Activated CD4-positive, CD25-positive, alpha-beta regulatory T cell treated with anti-CD3 and anti-CD28 coated beads, Interleukin-2, amount 50 U/mL, for 24 hours (primary cell): ENCODE data around the gene SULT1A1.
A peak's percentile ranks its signal among the peaks of the same experiment; 100 is the strongest.
"Not testable (repeated sequence)": the region's sequence is repeated elsewhere in the genome, so short reads cannot be mapped to it uniquely, and the experiment has no call there.

Source experiments
- ATAC-seq, 2 donors: fragments of 150-1000 bp; cut with Tn5 transposase; one replicate each; pipeline ENCODE4 v1.10.0; 2021; ENCODE audit warnings: mild to moderate bottlenecking in 1 of 2, moderate library complexity in 1 of 2

Gene SULT1A1

DNA sequence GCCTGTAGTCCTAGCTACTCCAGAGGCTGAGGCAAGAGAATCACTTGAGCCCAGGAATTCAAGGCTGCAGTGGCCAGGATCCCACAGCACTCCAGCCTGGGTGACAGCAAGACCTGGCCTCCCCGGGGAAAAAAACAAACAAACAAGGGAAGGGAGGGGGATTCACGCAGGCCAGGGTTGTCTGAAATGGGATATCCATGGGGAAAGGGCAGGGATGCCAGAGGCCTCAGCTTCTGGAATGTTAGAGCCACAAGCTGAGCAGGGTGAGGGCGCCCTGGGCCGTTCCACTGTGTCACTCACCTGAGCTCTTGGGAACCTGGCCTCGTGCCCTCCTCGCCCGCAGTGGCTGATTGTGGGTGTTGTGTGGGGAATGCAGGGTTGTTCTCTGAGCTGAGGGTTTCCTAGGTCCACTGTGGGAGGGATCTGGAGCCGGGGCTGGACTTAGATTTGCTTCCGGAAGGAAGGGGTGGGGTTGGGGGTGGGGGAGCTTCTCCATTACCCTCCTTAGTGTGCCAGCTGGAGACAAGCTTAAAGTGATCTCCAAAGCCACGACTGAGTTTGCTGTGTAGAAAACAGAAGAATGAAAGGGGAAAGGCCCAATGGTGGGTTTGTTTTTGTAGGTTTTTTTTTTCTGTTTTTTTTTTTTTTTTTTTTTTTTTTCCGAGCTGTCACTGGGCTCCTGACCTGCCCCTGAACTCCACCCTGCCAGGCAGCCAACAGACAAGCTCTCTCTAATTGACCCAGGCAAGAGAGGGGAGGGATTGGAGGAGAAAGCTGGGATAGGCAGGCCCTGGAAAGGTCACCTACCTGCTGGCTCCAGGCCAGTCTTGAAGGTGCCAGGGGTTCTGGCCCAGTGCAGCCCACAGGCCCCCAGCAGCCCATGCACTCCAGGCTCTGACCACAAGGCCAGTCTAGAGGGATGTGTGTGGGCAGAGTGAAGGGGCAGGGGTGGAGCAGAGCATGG lies at the start of gene SULT1A1:
TSS of gene SULT1A1 (minus strand) at position 414 of the 964 bp plus-strand sequence. CDS start 1,189 bp downstream, outside the sequence.
- no peak for ATAC-seq

DNA sequence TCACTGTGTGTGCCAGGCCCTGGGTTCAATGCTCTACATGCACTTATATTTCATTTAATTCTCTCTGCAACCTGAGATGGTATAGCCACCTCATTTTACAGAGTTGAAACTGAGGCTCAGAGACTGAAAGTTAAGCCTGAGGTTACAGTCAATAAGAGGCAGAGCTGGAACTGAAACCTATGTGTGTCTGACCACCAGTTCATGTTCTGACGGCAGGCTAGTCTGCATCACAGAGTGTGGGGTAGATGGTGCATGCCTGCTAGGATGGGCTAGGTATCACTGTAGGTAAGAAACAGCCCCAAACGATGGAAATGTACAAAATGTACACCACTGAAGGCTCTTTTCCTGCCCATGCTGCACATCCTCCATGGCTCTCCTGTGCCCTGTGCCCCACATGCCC lies 30.1 kb upstream of the SULT1A1 start:
- not testable (repeated sequence) for ATAC-seq

DNA sequence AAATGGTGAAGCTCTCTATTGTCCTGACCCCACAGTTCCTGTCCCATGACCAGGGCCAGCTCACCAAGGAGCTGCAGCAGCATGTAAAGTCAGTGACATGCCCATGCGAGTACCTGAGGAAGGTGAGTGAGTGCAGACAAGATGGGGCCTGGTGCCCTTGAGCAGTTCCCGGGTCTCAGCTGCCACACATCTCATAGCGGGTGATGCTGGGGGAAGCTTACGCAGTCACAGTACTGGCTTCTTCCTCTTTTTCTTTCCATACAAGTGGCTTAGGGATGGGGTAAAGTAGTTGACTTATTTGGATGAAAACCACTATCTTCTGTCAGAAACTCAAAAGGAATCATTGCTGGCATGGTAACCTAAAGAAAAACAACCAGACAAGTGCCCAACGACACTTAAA lies 28.5 kb upstream of the SULT1A1 start:
- not testable (repeated sequence) for ATAC-seq

DNA sequence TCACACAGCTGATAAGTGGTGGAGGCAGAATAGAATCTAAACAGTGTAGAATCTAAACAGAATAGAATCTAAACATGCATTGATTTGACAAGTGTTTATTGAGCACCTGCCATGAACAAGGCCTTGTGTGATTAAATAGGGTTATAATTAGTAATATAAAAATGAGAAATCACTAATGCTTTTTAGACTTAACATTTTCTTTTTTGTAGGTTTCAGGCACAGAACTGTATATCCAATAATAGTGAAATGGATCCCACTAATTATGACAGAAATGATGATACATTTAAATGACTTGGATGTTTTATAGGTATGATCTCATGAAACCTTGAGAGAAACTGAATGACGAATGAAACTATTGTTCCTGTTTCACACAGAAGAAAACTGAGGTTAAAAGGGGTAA lies 27.9 kb upstream of the SULT1A1 start, which contains the start of gene NPIPB8:
TSS of gene NPIPB8 (plus strand) at position 301 of the 400 bp plus-strand sequence. CDS start 296 bp downstream, outside the sequence.
- ATAC-seq: not testable (repeated sequence)

DNA sequence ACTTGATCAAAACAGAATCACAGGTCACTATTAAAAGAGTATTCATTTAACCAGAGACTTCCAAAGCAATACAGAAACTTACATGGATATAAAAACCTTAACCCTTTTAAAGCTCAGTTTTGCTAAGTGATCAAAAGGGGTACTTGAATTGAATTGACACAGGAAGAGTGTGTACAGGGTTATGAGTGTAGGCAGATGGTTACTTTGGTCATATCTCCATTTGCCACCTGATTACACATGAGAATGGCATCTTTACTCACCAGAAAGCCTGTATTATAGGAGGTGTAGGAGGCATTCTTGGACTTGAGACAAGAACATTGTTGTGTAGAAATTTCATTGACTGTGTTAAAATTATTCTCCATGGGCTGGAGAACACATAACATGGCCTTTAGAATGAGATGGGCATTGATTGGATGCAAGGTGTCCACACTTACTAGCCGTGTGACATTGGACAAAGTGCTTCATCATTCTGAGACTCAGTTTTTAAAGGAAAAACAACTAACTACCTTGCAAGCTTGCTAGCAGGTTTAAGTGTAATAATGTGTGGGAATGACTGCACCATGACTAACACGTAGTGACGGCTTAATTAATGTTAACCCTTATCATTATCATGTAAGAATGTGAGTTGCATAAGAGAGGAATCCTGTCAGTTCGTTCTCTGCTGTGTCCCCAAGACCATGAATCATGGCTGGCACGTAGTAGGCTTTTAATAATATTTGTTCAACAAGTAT lies 26.4 kb upstream of the SULT1A1 start:
- ATAC-seq: not testable (repeated sequence)

DNA sequence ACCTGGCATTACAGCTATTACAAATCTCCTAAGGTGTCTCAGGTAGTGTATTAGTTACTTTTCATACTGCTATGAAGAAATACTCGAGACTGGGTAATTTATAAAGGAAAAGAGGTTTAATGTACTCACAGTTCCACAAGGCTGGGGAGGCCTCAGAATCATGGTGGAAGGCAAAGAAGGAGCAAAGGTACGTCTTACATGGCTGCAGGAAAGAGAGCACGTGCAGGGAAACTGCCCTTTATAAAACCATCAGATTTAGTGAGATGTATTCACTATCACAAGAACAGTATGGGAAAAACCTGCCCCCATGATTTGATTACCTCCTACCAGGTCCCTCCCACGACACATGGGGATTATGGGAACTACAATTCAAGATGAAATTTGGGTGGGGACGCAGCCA lies 21.1 kb upstream of the SULT1A1 start:
- ATAC-seq: not testable (repeated sequence)

DNA sequence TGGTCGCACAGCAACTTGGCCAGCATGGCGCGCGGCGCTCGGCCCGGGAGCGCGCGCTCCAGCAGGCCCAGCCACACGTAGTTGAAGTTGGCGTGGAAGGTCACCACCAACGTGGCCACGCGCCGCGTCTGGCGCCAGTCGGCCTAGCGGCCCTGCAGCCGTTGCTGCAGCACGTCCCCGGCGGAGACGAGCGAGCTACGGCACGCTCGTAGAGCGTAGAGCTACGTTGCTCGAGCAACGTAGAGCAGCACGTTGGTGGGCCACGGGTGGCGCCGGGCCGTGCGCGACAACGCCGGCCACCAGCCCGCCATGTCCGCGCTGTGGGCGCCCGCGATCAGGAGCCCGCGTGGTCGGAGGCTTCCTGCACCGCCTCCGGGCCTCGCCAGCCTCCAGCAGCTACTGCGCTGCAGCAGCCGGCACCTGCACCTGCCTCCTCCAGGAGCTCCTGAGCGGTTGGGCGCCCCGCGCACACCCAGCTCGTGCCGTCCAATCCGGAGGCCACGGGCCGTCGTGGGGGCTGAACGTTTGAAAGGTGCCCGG lies 13.4 kb upstream of the SULT1A1 start:
- peak; percentile 97 to 98 for ATAC-seq

DNA sequence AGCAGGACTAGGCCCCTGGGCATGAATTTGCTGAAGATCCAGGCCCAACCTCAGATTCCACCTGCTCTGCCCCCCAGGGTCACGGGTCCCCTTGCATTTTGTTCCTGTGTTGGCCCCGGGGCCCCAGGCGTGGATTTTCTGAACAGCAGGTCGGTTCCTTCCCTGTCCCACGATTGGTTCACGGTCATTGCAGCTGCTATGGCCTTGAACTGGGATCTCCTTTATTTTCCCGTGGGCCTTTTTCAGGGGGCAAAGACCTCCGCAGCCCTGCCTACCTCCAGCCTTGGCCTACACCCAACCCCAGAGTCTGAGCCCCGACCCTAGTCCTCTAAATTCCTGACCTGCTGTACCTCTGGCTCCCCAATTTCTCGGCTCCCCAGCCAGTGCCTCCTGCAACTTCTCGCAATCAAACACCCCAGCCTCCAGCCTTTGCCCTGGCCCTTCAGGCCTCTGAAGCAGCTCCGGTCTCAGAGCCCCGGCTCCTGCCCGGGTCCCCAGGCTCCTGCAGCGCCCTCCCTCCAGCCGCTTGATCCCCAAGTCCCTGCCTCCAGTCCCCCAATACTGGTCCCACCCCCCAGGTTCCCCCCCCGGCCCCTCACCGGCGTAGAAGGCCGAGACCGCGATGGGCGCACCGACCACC lies 12.8 kb upstream of the SULT1A1 start:
- peak in 1 of 2 donors; percentile 11 for ATAC-seq

DNA sequence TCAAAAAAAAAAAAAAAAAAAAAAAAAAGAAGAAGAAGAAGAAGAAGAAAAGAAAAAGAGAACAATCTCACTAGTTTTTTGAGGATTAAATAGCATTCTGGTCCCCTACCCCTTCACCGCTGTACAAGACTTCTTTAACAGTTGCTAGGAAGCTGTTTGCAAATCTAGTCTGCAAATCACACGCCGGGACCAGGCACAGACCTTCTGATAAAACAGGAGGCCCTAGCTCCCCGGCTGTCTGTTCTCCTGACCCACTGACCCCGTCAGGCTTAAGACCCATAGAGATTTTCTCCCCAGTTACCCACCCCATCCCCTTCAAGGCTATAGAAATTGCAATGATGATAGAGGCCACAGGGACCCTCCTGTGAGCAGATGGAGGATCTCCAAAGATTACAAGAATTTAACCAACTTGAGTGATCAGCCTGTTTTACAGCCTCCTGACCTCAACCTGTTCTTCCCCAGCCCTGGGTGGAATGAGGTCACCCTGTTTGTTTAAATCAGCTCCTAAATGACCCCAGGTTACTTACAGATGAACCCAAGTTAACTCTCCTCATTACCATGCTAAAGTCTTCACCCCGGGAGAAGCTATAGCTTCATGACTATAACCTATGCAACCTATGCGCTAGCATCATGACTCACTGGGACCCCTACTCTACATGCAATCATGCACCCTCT lies 11.8 kb upstream of the SULT1A1 start:
- no peak for ATAC-seq

DNA sequence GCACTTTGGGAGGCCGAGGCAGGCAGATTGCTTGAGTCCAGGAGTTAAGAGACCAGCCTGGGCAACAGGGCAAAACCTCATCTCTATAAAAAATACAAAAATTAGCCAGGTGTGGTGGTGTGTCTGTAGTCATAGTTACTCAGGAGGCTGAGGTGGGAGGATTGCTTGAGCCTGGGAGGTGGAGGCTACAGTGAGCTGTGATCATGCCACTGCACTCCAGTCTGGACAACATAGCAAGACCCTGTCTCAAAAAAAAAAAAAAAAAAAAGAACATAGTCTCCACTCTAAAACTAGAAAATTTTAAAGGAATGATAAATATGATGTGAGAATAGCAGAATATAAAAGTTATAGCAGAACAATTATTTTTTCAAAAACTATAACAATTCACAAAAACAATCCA lies 10.5 kb upstream of the SULT1A1 start:
- ATAC-seq: not testable (repeated sequence)

DNA sequence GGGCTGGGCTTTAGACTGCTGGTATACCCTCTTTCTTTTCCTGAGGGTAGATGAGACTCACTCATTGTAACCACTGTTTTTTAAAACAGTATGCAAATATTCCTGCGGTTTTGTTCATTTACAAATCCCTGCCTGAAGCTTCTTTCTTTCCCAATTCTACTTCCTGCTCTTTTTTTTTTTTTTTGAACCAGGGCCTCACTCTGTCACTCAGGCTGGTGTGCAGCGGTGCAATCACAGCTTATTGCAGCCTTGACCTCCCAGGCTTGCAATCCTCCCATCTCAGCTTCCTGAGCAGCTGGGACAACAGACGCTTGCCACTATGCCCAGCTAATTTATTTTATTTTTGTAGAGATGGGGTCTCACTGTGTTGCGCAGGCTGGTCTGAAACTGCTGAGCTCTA lies 8.0 kb upstream of the SULT1A1 start:
- no peak for ATAC-seq

DNA sequence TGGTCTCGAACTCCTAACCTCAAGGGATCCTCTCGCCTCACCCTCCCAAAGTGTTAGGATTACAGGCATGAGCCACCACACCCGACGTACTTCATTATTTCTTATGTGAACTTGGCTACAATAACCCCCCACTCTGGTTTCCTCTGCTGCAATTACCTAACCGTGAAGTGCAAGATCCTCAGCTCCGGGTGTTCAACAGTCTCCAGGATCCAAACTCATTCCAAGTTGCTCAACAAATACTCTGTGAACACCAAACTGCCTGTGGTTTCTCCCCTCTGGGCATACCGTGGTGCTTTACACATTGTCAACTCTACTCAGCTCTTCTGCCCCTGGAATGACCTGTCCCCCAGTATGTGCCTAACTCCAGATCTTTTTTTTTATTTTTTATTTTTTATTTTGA lies 6.8 kb upstream of the SULT1A1 start:
- ATAC-seq: no peak

DNA sequence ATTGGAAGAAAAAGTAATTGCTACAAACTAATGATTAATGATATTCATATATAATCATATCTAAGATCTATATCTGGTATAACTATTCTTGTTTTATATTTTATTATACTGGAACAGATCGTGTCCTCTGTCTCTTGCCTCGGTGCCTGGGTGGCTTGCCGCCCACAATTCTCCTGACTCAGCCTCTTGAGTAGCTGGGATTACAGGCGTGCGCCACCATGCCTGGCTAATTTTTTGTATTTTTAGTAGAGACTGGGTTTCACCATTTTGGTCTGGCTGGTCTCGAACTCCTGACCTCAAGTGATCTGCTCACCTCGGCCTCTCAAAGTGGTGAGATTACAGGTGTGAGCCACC lies 6.4 kb upstream of the SULT1A1 start:
- not testable (repeated sequence) for ATAC-seq

DNA sequence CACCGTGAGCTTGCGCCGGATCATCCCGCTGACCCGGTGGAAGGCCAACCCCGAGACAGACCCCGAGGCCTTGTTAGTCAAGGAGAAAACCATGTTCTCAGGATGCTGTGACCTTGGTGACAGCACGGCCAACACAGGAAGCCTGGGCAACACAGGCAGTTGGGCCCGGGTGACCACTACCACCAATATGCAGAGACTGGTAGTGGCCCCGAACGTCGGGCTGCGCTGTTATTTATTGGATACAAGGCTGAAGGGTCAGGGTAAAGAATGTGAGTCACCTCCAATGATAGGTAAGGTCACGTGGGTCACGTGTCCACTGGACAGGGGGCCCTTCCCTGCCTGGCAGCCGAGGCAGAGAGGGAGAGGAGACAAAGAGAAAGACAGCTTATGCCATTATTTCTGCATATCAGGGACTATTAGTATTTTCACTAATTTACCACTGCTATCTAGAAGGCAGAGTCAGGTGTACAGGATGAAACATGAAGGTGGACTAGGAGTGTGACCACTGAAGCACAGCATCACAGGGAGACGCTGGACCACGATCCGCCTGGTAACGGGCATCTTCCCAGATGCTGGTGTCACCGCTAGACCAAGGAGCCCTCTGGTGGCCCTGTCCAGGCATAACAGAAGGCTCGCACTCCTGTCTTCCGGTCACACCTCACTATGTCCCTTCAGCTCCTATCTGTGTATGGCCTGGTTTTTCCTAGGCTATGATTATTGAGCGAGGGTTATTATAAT lies 5.8 kb upstream of the SULT1A1 start:
- not testable (repeated sequence) for ATAC-seq

DNA sequence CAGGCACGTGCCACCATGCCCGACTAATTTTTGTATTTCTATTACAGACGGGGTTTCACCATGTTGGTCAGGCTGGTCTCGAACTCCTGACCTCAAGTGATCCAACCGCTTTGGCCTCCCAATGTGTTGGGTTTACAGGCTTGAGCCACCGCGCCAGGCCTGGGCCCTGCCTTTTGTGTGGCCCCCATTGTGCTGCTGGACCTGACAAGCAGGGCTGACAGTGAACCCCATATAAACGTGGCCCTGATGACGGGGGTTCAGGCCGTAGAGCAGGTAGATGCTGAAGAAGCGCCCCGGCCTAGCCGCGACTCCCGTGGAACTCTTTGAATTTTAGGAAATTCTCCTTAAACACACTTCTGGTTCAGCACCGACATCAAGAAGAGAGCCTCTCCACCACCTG lies 4.7 kb upstream of the SULT1A1 start:
- not testable (repeated sequence) for ATAC-seq

DNA sequence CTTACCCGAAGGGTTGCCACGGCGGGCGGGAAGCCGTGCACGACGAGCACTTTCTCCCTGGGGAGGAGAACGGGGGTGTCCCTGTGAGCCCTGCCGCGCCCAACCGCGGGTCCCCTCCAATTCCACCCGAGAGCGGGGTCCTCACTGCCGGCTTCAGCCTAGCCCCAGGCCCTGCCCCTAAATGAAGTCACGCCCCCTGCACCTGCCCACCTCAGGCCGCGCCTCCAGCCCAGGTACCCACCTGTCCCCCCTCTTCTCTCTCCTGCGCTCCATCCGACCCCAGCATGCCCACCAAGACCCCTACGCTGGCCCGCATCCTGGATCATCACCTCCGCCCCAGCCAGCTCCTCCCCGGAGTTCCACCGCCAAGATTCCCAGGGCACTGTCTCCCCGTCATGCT lies 4.1 kb upstream of the SULT1A1 start:
- ATAC-seq: not testable (repeated sequence)

DNA sequence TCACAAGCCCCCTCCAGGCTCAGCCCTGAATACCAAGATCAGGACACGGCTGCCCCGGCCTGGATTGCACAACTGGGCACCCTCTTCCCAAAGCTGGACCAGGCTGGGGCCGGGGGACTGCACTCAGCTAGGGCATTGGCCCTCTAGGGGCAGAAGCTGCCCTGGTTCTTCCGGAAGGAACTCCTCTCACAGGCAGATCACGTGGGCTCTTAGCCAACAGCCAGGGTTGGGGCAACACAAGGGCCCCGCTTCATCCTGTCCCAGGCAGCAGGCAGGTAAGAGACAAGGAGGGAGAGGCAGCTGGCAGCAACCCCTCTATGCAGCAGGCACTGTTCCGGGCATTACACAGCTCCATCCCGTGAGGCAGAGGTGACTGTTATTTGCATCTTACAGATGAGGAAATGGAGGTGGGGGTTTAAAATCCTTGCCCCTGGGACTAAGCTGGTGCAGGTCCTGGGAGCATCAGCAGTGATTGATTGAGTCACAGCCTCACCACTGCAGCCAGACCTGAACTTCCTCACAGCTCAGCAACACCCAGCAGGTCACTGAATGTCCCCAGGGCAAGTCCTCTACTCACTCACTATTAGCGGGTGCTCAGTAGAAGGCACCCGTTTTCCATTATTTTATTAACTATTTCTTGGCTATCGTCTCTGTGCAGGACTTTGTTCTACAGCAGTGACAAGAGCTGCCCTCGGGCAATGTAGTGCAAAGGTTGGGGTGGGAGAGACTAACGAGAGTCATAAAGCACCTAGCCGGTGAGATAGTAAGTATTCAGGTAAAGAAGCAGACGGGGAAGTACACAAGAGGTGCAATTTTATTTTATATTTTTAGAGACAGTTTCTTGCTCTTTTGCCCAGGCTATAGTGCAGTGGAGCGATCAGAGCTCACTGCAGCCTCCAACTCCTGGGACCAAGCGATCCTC lies 2.8 kb upstream of the SULT1A1 start:
- peak; percentile 87 to 92 for ATAC-seq

DNA sequence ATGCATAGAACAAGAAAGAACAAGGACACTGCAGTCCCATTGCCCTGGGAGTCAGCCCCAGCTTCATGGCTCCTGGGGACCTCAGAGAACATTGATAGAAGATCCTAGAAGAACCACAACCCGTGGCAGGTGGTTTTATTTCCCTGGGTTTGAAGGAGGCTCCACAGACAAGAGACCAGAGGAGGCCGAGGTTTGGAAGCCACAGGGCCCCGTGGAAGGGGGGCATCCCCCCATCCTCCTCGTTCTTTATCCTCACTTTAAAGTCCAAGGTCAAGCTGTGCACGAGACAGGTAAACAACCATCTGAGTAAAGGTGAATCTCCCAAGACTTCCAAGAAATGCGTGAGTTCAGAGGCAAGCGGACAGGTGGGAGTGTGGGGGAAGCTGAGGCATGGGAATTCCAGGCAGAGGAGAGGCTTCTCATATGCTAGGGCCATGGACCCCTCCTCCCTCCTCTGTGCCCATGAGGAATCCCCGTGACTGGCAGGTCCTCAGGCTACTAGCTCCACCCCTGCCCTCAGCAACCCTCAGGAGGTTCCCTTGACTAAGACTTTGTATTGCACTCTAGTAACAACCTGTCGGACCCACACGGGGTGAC lies 849 bp upstream of the SULT1A1 start:
- ATAC-seq: no peak

DNA sequence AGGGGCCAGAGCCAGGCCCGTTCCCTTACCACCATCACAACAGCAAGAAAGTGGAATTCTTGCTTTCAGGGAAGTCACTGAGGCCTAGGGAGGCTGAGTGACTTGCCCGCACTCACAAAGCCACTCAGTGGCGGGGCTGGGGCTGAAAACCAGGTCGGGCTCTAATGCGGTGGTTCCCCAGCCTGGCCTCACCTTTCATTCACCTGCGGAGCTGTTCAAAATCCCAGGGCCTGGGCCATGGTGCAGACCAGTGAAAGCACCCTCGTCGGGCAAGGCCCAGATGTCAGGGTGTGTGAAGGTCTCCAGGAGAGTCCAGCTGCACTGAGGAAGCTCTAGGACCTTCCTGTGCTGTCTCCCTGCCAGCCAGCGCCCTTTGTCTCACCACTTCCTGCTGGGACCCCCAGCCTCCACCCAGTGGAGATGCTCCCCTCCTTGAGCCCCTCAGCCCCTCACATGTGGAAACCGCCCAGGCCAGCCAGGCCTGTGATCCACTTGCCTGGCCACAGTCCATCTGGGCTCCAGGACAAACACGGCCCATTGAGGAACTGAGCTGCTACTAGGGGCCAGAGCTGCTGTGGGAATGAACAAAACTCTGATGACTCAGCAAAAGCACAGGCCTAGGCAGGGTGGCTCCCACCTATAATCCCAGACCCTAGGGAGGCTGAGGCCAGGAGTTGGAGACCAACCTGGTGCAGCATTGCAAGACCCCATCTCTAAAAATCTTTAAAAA lies 812 bp downstream of the SULT1A1 start:
- not testable (repeated sequence) for ATAC-seq
